ENCODE results near the gene GPD1. TPM values are rescaled to one million over a fixed set of nuclear protein-coding genes. Genes with fewer than 3 reads are reported as not detected.

Gene GPD1
- total RNA-seq, 4 donors from 2014 or later: 1,589 to 4,641 (median 3,196) TPM

DNA sequence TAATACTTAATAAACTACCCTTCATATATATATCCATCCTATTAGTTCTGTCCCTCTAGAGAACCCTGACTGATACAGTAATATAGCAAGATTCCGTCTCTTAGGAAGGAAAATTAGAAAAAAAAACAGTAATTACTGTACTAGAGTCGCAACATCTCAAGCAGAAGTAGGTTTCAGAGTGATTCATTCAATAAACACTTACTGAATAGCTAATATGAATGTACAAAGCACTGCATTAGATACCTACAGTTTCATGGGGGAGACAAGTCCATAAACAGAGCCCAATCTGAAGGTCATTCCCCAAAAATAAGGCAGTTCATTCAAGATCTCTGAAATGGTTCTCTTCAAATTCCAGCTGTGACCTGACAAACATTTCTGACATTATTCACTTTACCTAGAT lies 53.5 kb downstream of the GPD1 start:
- TF ChIP-seq, protein P1, sequence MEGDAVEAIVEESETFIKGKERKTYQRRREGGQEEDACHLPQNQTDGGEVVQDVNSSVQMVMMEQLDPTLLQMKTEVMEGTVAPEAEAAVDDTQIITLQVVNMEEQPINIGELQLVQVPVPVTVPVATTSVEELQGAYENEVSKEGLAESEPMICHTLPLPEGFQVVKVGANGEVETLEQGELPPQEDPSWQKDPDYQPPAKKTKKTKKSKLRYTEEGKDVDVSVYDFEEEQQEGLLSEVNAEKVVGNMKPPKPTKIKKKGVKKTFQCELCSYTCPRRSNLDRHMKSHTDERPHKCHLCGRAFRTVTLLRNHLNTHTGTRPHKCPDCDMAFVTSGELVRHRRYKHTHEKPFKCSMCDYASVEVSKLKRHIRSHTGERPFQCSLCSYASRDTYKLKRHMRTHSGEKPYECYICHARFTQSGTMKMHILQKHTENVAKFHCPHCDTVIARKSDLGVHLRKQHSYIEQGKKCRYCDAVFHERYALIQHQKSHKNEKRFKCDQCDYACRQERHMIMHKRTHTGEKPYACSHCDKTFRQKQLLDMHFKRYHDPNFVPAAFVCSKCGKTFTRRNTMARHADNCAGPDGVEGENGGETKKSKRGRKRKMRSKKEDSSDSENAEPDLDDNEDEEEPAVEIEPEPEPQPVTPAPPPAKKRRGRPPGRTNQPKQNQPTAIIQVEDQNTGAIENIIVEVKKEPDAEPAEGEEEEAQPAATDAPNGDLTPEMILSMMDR (IDR thresholded peaks at IDR 0.05; ENCODE audit: low read depth): no peak

DNA sequence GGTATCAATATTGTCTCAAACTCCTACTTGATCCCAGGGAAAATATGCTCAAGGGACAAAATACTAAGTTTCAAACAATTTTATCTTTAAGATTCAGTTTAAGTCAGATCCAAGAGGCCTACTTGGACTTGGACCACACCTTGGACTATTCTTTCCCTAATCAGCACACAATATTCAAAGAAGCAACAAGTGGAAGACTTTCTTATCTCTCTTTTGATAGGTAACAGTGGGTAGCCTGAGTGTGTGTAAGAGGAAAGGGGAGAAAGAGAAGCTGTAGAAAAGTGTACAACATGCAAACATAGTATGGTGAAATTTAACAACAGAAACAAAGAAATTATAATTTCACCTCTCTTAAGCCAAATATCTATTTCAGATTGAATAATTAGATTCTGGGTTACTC lies 56.8 kb downstream of the GPD1 start:
- TF ChIP-seq, protein P1 (IDR thresholded peaks at IDR 0.05; ENCODE audit: low read depth): no peak

Other genes starting within 250 kb of the GPD1 start
- gene FAIM2, start 200.1 kb upstream of the GPD1 start, total RNA-seq: 1 to 10 TPM in 1 of 4 donors, not detected in 3; 1.2 TPM
- not detected for gene AQP2, start 153.3 kb upstream of the GPD1 start, total RNA-seq
- not detected for gene AQP5, start 142.1 kb upstream of the GPD1 start, total RNA-seq
- 1 to 10 TPM in 1 of 4 donors, not detected in 3; 1.9 TPM for gene AQP6, start 131.1 kb upstream of the GPD1 start, total RNA-seq
- 10 to 100 TPM in 3 of 4 donors, 1 to 10 TPM in 1; 5.5 to 18.5 (median 15.0) TPM for gene RACGAP1, start 78.5 kb upstream of the GPD1 start, total RNA-seq
- gene ASIC1, start 46.4 kb upstream of the GPD1 start, total RNA-seq: 1 to 10 TPM in 2 of 4 donors, under 1 TPM in 2; 0.38 to 3.1 (median 1.0) TPM
- gene SMARCD1, start 18.7 kb upstream of the GPD1 start, total RNA-seq: 10 to 100 TPM; 44.7 to 61.6 (median 46.5) TPM
- gene COX14, start 8.2 kb downstream of the GPD1 start, total RNA-seq: 100 to 1,000 TPM; 106 to 258 (median 118) TPM
- 10 to 100 TPM; 20.9 to 33.7 (median 27.0) TPM for gene CERS5, start 63.4 kb downstream of the GPD1 start, total RNA-seq
- gene LIMA1, start 179.5 kb downstream of the GPD1 start, total RNA-seq: 100 to 1,000 TPM; 194 to 256 (median 228) TPM